GM23248 (cell line): ENCODE measurements around the gene MAD2L1BP. TPM values are rescaled to one million over a fixed set of nuclear protein-coding genes. Genes with fewer than 3 reads are reported as not detected.

ENCODE experiments used
- DNase-seq: peaks from one replicate; pipeline ENCODE4 v3.0.0-alpha.2; 2015
- H2AFZ ChIP-seq: fragments of 200-600 bp; sonication (generic); 2 replicates; pipeline ENCODE4 v1.6.1; 2016; ENCODE audit warnings: antibody characterized with exemption
- H3F3A ChIP-seq: fragments of 200-600 bp; sonication (generic); 2 replicates; pipeline ENCODE4 v1.6.1; 2016; ENCODE audit warnings: mild to moderate bottlenecking, antibody characterized with exemption, mixed run types; ENCODE audit not compliant: insufficient read depth
- H3K27ac ChIP-seq: fragments of 200-600 bp; sonication (generic); 2 replicates; pipeline ENCODE4 v1.5.1; 2016; ENCODE audit warnings: mild to moderate bottlenecking
- H3K27me3 ChIP-seq: fragments of 200-600 bp; sonication (generic); replicated peaks from 2 replicates; pipeline ENCODE4 v1.6.1; 2016; ENCODE audit warnings: mild to moderate bottlenecking; ENCODE audit not compliant: insufficient read depth
- H3K36me3 ChIP-seq: fragments of 200-600 bp; sonication (generic); 2 replicates; pipeline ENCODE4 v1.6.1; 2016; ENCODE audit warnings: low read depth, mild to moderate bottlenecking
- H3K4me1 ChIP-seq: fragments of 200-600 bp; sonication (generic); 2 replicates; pipeline ENCODE4 v1.6.1; 2016; ENCODE audit warnings: mild to moderate bottlenecking; ENCODE audit not compliant: insufficient read depth
- H3K4me2 ChIP-seq: fragments of 200-600 bp; sonication (generic); one replicate; pipeline ENCODE4 v1.6.1; 2016; ENCODE audit warnings: mild to moderate bottlenecking; ENCODE audit not compliant: unreplicated experiment
- H3K4me3 ChIP-seq: fragments of 200-600 bp; sonication (generic); 2 replicates; pipeline ENCODE4 v1.5.1; 2016; ENCODE audit warnings: mild to moderate bottlenecking
- H3K79me2 ChIP-seq: fragments of 200-600 bp; sonication (generic); 2 replicates; pipeline ENCODE4 v1.6.1; 2016; ENCODE audit warnings: mild to moderate bottlenecking; ENCODE audit not compliant: insufficient read depth
- H3K9ac ChIP-seq: fragments of 200-600 bp; sonication (generic); 2 replicates; pipeline ENCODE4 v1.6.1; 2016; ENCODE audit warnings: mild to moderate bottlenecking
- H3K9me2 ChIP-seq: fragments of 200-600 bp; sonication (generic); 2 replicates; pipeline ENCODE4 v1.6.1; 2016; ENCODE audit warnings: mixed run types, mild to moderate bottlenecking, moderate library complexity; ENCODE audit not compliant: insufficient read depth
- H3K9me3 ChIP-seq: fragments of 200-600 bp; sonication (generic); one replicate; pipeline ENCODE4 v1.6.1; 2017; ENCODE audit warnings: low read depth
- H4K20me1 ChIP-seq: fragments of 200-600 bp; sonication (generic); 2 replicates; pipeline ENCODE4 v1.6.0; 2016; ENCODE audit not compliant: insufficient read depth
- EZH2 ChIP-seq: fragments of 200-600 bp; sonication (generic); IDR thresholded peaks from 2 replicates; pipeline ENCODE4 v1.6.1; 2018; ENCODE audit warnings: antibody characterized with exemption, mild to moderate bottlenecking; ENCODE audit not compliant: insufficient read depth, poor library complexity, severe bottlenecking
- EZH2phosphoT487 ChIP-seq: fragments of 200-600 bp; sonication (generic); IDR thresholded peaks from 2 replicates; pipeline ENCODE4 v1.6.1; 2018; ENCODE audit warnings: antibody characterized with exemption, moderate library complexity, mild to moderate bottlenecking, low read depth; ENCODE audit not compliant: insufficient read depth
- WGBS, 2 experiments: methylation state at CpG; one replicate each; pipeline ENCODE4 v1.1.6; 2015 to 2017; ENCODE audit warnings: low lambda C conversion rate in 2 of 2, low coverage in 1 of 2; ENCODE audit errors: missing lambda C conversion rate in 2 of 2; 5-methylcytosine and 5-hydroxymethylcytosine counted together
- in situ Hi-C: fragments of 300-500 bp; cut with MboI; formaldehyde crosslinking; loops from 2 replicates; pipeline ENCODE4 v1.15.0; 2020
- polyA plus RNA-seq: library from polyadenylated mRNA; unstranded; fragments of >200 nt; fragmentation: Nextera tagmentation; extraction: Ambion mirVana; gene quantifications from 2 replicates; pipeline ENCODE4 v1.2.1, GENCODE V29; 2016
- total RNA-seq: library from RNA; depleted of rRNA; stranded (reverse); fragments of >200 nt; shearing (Covaris generic); gene quantifications from 2 replicates; pipeline ENCODE4 v1.2.3, GENCODE V29; 2014

The MAD2L1BP gene
- total and polyA plus RNA-seq, 2 experiments from 2014 or later: 32.9 to 33.9 TPM

GRCh38 chr6:43677759-43678158 is 42.1 kb downstream of the MAD2L1BP start:
- no peaks in the 10 kb centered on the region for H3K9me2 ChIP-seq
- in situ Hi-C loops: no loop called here
- H3K36me3 ChIP-seq: peaks cover 22% of the 10 kb centered on the region; the same call in 1 of the 2 replicates
- H2AFZ ChIP-seq: no peak overlapping the region
- H3K9me3 ChIP-seq: no peaks in the 10 kb centered on the region
- no peak overlapping the region for H3K9ac ChIP-seq
- TF ChIP-seq EZH2: no peak
- no peak for TF ChIP-seq EZH2phosphoT487
- no peak for DNase-seq
- no peaks in the 10 kb centered on the region for H4K20me1 ChIP-seq
- no peaks in the 10 kb centered on the region for H3K4me1 ChIP-seq
- H3F3A ChIP-seq: no peaks in the 10 kb centered on the region
- WGBS, 2 experiments: 80% methylated on average over 7 of the region's 7 CpGs
- no peak overlapping the region for H3K27ac ChIP-seq
- H3K27me3 ChIP-seq: no peaks in the 10 kb centered on the region
- H3K79me2 ChIP-seq: peaks cover 32% of the 10 kb centered on the region; the same call in 1 of the 2 replicates
- H3K4me2 ChIP-seq: no peak overlapping the region
- H3K4me3 ChIP-seq: no peak overlapping the region

GRCh38 chr6:43678341-43678740 is 42.7 kb downstream of the MAD2L1BP start:
- Histone ChIP-seq H3K4me1 (no peaks in the 10 kb centered on the region), H3F3A (no peaks in the 10 kb centered on the region), H3K4me2 (no peak overlapping the region), H3K36me3 (peaks cover 22% of the 10 kb centered on the region; the same call in 1 of the 2 replicates), H3K4me3 (no peak overlapping the region), H3K27ac (no peak overlapping the region), H4K20me1 (no peaks in the 10 kb centered on the region), H2AFZ (no peak overlapping the region), H3K9me2 (no peaks in the 10 kb centered on the region), H3K9me3 (no peaks in the 10 kb centered on the region), H3K79me2 (peaks cover 38% of the 10 kb centered on the region), H3K27me3 (no peaks in the 10 kb centered on the region), H3K9ac (no peak overlapping the region)
- in situ Hi-C loops: no loop called here
- 88 to 90% methylated on average over 7 of the region's 7 CpGs for WGBS, 2 experiments
- DNase-seq: no peak
- no peak for TF ChIP-seq EZH2
- TF ChIP-seq EZH2phosphoT487: no peak

- in situ Hi-C loops: no loop called here
- peaks cover 22% of the 10 kb centered on the region; the same call in 1 of the 2 replicates for H3K36me3 ChIP-seq
Observed at GRCh38 chr6:43679057-43679456, 43.4 kb downstream of the MAD2L1BP start.

GRCh38 chr6:43680308-43681200 is 44.9 kb downstream of the MAD2L1BP start:
- Histone ChIP-seq H3K4me2 (no peak overlapping the region), H3K27ac (no peak overlapping the region), H3K9me2 (no peaks in the 10 kb centered on the region), H3K36me3 (peaks cover 22% of the 10 kb centered on the region; the same call in 1 of the 2 replicates), H3K4me1 (no peaks in the 10 kb centered on the region), H3K4me3 (no peak overlapping the region), H3K9me3 (no peaks in the 10 kb centered on the region), H3F3A (no peaks in the 10 kb centered on the region), H3K27me3 (no peaks in the 10 kb centered on the region), H3K79me2 (peaks cover 60% of the 10 kb centered on the region), H2AFZ (no peak overlapping the region), H3K9ac (no peak overlapping the region), H4K20me1 (no peaks in the 10 kb centered on the region)
- WGBS, 2 experiments: 79 to 81% methylated on average over 11 of the region's 11 CpGs
- DNase-seq: no peak
- in situ Hi-C loops: no loop called here
- no peak for TF ChIP-seq EZH2
- TF ChIP-seq EZH2phosphoT487: no peak

More at GRCh38 chr6:43679057-43679456, 43.4 kb downstream of the MAD2L1BP start:
- Histone ChIP-seq H3K9ac (no peak overlapping the region), H3K27me3 (no peaks in the 10 kb centered on the region), H3K4me1 (no peaks in the 10 kb centered on the region), H3K9me2 (no peaks in the 10 kb centered on the region), H3F3A (no peaks in the 10 kb centered on the region), H3K9me3 (no peaks in the 10 kb centered on the region), H3K79me2 (peaks cover 45% of the 10 kb centered on the region), H3K4me3 (no peak overlapping the region), H4K20me1 (no peaks in the 10 kb centered on the region), H3K4me2 (no peak overlapping the region), H3K27ac (no peak overlapping the region), H2AFZ (no peak overlapping the region)
- TF ChIP-seq EZH2phosphoT487: no peak
- no peak for TF ChIP-seq EZH2
- DNase-seq: no peak
- WGBS, 2 experiments: 71 to 73% methylated on average over 6 of the region's 6 CpGs
